GM13976 (cell line): ENCODE data around the gene SLC17A8.
"Not testable (repeated sequence)": the region's sequence is repeated elsewhere in the genome, so short reads cannot be mapped to it uniquely, and the experiment has no call there.

ENCODE experiments used
- DNase-seq: peaks from one replicate; pipeline ENCODE4 v3.0.0; 2012; ENCODE audit warnings: low spot score
- in situ Hi-C: fragments of 300-500 bp; cut with MboI; formaldehyde crosslinking; loops from one replicate; pipeline ENCODE4 v1.12.0; 2022; ENCODE audit warnings: low sequenced_read_pairs, mixed read lengths, inconsistent platforms; ENCODE audit not compliant: unreplicated experiment
- TF ChIP-seq, protein P1 (sequence below): IDR thresholded peaks from 2 replicates; pipeline ENCODE4 v1.5.1; 2012; ENCODE audit warnings: borderline replicate concordance, mild to moderate bottlenecking; ENCODE audit not compliant: insufficient read depth; ENCODE audit errors: extremely low read depth, missing control alignments, control extremely low read depth

Gene SLC17A8

DNA sequence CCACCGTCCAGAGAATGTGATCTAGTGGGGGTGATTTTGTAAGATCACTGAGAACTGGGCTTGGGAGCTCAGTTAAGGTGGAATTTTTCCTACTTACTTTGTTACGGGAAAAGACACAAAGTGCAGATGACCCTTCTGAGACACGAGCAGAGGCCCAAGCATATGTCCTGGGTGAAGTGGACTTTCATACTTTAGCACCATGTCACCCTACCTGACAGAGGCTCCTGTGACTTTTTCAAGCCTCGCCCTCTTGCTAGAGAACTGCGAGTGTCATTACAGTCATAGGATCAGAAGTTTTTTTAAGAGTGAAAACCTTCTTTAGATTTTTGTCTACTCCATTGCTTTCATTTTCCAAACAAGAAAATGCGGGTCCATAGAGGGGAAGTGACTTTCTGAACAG is 56.1 kb downstream of the SLC17A8 start:
- TF ChIP-seq, protein P1, sequence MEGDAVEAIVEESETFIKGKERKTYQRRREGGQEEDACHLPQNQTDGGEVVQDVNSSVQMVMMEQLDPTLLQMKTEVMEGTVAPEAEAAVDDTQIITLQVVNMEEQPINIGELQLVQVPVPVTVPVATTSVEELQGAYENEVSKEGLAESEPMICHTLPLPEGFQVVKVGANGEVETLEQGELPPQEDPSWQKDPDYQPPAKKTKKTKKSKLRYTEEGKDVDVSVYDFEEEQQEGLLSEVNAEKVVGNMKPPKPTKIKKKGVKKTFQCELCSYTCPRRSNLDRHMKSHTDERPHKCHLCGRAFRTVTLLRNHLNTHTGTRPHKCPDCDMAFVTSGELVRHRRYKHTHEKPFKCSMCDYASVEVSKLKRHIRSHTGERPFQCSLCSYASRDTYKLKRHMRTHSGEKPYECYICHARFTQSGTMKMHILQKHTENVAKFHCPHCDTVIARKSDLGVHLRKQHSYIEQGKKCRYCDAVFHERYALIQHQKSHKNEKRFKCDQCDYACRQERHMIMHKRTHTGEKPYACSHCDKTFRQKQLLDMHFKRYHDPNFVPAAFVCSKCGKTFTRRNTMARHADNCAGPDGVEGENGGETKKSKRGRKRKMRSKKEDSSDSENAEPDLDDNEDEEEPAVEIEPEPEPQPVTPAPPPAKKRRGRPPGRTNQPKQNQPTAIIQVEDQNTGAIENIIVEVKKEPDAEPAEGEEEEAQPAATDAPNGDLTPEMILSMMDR: no peak
- in situ Hi-C loops: no loop called here
- no peak for DNase-seq

DNA sequence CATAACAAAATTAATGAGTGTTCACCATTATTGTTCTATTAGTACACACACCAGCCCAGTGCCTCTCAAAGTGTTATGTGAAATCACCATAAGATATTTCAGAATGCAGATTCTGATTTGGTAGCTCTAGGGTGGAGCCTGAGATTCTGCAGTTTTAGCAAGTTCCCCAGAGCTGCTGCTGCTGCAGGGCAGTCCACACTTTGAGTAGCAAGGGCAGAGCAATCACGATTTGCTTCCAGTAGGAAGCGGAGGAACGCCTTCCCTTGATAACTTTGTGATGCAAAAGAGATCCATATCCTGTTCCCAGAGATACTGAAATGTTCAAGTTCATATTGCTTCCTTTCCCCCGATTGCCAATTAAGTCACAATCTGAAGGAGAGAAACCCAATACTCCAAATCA is 57.9 kb downstream of the SLC17A8 start:
- no peak for DNase-seq
- in situ Hi-C loops: no loop called here

DNA sequence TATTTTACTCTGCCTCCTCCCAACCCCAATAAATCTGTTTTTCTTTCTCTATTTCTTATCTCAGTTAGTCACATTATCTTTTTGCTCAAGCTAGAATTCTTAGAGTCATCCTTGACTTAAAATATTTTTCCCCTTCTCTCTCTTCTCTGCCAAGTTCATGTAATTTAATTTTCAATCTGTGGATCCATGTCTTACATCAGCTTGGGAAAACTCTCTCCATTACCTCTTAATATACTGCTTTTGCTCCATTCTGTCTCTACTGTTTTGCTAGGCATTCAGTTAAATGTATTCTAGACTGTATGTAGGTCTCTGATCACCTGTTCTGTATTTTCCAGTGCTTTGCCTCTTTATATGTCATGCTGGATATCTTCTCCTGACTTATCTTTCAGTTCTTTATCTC is 65.8 kb downstream of the SLC17A8 start:
- no peak for DNase-seq
- TF ChIP-seq, protein P1: no peak
- in situ Hi-C loops: no loop called here

More for the DNA sequence above, 57.9 kb downstream of the SLC17A8 start:
- TF ChIP-seq, protein P1: no peak

DNA sequence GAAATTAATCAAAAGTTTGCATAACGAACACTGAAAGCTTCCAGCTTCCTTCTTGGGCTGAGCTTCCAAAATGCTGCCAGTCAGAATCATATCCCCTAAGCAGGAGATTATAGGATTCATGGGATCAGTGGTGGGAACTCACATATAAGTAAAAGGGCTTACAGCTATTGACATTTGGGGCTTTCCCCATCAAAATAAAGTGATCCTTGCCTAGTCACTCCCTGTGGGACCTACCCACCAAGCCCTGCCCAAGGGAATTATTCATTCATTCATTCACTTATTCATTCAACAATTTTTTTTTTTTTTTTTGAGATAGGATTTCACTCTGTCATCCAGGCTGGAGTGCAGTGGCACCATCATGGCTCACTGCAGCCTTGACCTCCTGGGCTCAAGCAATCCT is 69.3 kb downstream of the SLC17A8 start:
- TF ChIP-seq, protein P1: no peak
- no peak for DNase-seq
- in situ Hi-C loops: no loop called here

DNA sequence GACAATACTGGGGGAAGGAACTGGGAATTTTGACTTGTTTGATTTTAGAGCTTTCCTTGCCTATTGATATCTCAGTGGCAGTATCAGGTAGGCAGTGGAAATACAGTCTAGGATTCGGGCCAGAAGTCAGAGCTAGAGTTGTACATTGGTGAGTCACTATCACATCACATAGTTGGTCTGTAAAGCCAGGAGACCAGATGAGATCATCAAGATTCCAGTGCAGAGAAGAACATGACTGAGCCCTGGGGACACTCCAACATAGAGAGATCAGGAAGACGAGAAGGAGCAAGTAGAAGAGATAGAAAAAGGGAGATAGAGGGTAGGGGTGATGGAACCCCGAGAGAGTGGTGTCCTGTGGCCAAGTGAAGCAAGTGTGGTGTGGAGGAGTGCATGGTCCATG is 70.2 kb downstream of the SLC17A8 start:
- DNase-seq: no peak
- TF ChIP-seq, protein P1: no peak
- in situ Hi-C loops: no loop called here

DNA sequence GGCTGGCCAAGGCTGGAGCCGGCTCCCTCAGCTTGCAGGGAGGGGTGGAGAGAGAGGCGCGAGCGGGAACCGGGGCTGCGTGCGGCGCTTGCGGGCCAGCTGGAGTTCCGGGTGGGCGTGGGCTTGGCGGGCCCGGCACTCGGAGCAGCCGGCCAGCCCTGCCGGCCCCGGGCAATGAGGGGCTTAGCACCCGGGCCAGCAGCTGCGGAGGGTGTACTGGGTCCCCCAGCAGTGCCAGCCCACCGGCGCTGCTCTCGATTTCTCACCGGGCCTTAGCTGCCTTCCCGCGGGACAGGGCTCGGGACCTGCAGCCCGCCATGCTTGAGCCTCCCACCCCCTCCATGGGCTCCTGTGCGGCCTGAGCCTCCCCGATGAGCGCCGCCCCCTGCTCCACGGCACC is 73.4 kb downstream of the SLC17A8 start:
- in situ Hi-C loops, DNase-seq: not testable (repeated sequence)

DNA sequence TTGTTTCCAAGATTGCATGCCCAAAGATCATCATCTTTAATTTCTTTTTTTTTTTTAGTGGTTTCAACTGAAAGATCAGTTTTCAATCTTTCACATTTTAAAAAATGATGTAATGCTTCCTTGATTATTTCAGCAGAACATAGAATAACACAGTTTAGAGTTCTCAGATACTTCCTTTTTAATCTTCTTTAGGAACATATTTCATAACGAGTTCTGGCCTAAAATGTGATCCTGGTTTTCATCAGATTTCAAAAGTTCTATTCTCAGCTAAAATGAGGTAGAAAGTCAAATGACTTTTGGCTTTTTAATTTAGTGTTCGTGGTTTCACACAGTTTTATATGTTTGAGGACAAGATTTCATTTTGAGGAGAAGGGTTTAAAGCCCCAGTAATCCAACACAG is 76.8 kb downstream of the SLC17A8 start:
- TF ChIP-seq, protein P1: no peak
- in situ Hi-C loops: no loop called here
- no peak for DNase-seq
